ENCODE data around the gene DCTN5.
"Not testable (repeated sequence)": the region's sequence is repeated elsewhere in the genome, so short reads cannot be mapped to it uniquely, and the experiment has no call there.

Gene DCTN5

DNA sequence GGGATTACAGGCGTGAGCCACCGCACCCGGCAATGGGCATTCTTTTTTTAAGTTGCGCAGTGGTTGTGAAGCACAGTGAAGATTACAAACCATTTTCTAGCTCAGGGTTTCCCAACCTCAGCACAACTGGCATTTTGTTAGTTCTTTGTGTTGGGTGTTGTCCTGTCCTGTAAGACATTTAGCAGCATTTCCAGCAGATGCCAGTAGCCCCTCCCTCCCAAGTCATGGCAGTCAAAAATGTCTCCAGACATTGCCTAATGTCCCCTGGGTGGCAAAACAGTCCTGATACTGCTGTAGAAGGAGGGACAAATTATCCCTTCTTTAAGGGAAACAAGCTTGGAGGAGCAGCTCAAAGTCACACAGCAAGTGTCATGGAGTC, 53.0 kb downstream of the DCTN5 start:
- no peak for DNase-seq (ENCODE audit: low spot score)

DNA sequence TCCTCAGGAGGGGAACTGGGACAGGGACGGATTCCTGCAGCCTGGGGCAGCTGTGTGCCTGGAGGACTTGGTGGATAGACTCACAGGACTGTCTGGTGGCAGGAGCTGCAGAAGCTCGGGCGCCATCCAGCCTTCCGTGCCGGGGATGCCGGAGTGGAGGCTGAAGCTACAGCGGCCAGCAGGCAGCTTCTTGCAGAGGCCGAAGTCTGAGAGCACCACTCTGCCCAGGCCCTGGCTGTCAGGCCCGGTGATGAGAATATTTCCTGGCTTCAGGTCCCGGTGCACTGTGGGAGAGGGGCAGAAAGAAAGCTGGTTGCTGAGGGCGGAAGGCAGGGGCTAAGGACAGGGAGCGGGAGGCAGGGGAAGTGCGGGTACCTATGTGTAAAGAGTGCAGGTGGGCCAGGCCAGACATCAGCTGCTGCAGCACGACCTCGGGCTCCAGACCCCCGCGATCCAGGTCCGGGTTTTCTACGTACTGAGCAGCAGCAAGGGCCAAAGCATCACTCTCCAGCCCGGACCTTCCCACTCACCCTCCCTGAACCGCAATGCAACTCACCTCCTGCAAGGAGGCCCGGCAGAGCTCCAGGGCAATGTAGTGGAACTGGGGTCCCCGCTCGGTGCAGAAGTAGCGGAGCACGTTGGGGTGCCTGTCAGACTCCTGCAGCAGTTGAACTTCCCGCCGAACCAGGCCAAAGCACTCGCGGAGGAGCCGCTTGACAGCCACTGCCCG, 53.5 kb downstream of the DCTN5 start:
- DNase-seq (ENCODE audit: low spot score) = no peak

DNA sequence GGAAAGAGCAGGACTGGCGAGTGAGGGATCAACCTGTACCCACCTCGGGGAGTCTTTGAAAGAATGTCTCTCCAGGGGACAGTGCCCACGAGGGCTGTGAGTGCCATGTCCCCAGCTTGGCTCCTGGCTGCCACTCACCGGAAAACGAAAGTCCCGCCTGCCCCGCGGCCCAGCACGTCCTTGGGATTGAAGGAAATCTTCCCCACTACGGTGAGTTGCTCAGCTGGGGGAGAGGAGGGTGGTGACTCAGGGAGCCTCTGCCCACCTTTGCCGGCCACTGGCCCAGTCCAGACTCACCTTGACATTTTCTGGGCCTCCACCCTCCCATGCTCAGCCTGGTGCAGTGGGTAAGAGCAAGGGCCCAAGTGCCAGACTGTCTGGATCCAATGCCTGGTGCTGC, 54.5 kb downstream of the DCTN5 start:
- DNase-seq (ENCODE audit: low spot score) = no peak

DNA sequence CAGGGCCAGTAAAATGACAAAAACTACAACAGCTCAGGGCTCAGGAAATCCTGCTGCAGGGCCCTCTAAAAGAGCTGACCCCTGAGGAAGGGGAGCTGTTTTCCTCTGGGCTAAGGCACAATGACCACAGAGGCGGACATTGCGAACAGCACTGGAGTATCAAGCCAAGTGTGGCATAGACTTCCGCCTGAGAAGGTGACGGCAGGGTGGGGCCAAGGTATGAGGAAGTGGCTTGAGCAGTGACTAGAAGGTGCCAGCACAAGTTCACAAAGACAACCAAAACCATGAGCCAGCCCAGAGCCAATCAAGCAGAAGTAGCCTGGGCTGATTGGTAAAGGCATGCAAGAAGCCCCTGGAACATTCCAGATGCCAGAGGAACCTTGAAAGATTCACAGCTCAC, 57.8 kb downstream of the DCTN5 start:
- no peak for DNase-seq (ENCODE audit: low spot score)

DNA sequence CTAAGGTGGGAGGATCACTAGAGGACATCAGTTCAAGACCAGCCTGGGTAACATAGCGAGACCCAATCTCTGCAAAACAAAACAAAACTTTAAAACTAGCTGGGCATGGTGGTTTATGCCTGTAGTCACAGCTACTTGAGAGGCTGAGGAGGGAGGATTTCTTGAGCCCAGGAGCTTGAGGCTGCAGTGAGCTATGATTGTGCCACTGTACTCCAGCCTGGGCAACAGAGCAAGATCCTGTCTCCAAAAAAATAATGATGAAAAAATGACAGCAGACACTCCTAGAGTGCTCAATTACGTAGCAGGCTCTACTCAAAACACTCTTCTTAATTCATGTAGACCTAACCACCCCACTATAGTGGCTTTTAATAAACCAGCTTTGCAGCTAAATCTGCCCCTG, 58.8 kb downstream of the DCTN5 start:
- DNase-seq (ENCODE audit: low spot score) = no peak

DNA sequence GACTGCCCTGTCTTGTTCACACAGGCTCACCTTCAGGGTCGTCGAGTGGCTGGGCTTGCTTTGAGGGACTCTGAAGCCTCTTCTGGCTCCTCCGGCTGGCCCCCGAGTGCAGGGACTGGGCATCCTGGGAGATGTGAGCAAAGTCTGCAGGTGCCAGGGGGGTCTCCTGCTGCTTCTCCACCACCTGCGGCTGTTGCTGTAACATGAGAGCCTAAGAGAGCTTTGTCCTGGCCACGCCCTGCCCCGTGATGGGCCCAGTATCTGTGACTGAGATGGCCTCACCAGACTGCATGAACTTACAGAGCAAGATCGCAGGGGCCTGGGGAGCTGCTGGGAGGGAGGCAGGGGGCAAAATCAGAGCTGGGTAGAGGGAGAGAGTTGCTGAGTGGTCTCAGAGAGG, 59.2 kb downstream of the DCTN5 start:
- no peak for DNase-seq (ENCODE audit: low spot score)

DNA sequence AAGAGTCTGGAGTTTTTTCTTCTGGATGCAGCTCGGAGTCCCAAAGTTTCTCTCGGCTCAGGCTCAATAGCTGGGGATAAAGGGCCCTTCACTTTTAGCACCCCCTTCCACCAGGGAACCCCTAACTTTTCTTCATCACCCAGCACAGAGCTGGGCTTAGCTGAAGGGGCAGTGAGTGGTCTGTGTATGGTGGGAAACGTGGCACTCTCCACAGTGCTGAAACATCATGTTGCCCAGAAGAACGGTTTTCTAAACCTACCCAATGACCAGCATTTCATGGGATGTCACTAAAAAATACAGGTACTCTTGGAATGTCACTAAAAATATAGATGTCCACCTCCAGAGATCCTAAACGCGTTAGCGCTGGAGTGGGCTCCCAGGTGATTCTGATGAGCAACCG, 59.8 kb downstream of the DCTN5 start:
- no peak for DNase-seq (ENCODE audit: low spot score)

DNA sequence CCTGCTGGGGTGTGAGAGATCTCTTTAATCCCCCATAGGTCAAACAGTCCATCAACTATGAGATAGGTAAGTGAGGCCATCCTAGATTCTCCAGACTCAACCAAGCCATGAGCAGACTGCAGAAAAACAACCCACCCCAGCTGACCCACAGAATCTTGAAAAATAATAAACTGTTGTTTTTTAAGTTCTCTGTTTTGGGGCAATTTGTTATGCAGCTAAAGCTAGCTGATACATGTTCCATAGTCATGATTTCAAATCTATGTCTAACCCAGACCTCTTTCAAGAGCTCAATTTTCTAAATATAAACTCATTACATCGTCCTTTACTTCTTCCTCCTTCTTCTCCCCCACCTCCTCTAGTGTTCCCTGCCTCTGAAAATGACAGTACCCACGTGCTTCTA, 61.7 kb downstream of the DCTN5 start:
- no peak for DNase-seq (ENCODE audit: low spot score)

DNA sequence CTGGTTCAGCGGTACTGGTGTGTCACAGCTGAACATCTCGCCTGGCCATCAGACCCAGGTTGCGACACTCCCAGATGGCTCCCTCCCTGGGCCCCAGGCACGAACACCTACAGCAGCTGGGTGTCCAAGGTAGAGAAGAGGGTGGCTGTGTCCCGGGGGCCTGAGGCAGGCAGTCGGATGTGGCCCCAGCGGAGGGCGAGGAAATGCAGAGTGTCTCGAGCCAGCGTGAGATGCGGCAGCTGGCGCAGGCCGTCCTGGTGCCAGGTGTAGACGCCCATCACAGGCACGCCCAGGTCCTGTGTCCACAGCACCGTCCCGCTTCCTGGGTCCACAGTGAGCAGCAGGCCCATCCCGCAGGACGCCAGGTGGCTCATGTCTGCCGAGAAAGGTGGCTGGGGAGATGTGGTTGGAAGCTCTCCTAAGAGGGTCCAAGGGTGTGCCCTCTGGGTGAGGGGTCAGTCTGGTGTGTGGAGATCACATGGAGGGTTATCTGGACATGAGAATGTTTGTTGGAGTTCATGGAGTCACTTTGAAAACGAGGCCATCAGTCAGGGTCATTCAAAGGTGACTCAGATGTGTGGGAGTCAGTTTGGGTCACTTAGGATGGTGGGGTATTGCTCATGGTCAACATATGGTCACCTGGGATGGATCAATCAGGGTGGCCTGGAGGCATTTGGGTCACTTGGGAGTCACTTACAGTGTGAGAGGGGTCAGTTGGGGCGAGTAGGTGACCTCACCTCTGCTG, 63.7 kb downstream of the DCTN5 start:
- no peak for DNase-seq (ENCODE audit: low spot score)

DNA sequence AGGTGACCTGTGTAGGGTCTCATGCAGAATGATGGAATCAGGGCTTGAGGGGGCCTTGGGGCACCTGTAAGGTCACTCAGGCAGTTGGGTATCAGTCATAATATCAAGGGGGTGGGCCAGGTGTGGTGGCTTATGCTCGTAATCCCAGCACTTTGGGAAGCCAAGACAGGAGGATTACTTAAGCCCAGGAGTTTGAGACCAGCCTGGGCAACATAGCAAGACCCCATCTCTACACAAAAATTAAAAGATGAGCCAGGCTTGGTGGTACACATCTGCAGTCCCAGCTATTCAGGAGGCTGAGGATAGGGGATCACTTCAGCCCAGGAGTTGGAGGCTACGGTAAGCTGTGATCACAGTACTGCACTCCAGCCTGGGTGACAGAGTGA, 64.2 kb downstream of the DCTN5 start:
- DNase-seq (ENCODE audit: low spot score) = no peak

DNA sequence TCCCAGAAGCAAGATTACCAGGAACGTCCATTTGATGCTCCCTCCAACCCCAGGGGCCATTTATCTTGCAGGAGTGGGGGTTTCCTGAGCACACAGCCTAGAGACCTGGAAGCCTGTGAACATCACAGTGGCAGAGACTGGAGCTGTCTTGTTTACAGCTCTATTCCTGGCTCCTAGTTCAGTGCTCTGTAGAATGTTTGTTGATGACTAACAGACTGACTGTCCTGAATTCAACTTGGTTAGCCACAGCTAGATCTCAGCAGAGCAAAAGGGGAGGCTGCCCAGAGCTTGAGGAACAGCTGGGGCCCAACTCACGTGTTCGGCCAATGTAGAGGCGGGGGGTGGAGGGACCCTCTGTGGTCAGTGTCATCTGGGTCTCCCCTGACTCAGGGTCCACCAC, 65.2 kb downstream of the DCTN5 start:
- no peak for DNase-seq (ENCODE audit: low spot score)

DNA sequence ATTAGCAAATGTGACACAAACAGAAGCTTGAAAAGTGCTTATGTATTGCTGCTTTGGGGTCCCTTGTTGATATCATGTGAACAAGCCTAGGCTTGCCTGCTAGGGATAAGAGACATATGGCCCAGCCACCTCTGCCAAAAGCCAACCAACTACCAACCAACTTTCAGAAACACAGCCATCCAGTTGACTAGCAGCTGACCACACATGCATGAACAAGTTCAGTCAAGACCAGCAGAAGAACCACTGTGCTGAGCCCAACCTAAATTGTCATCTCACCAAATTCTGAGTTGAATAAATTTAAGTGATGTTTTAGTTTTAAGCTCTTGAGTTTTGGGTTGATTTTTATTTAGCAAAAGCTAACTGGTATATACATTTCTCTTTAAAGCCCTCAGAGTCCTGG, 68.3 kb downstream of the DCTN5 start:
- no peak for DNase-seq (ENCODE audit: low spot score)

DNA sequence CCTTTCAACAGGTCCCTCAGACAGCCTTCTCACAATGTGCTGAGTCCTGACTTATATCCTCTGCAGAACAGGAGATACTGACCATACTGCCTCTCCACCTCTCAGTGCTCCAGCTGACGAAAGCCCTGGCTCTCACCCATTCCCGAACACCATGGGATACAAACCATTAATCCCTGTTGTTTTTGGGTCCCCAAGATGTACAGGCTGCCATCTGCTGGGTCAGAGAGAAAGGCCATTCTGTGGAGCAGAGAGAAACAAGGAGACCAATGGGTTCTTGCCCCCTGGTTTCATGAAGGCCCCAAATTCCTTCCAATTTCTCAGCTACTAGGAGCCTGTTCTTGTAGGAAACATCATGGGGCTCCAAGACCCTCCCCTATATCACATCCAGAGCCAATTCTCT, 68.7 kb downstream of the DCTN5 start:
- DNase-seq (ENCODE audit: low spot score) = no peak

DNA sequence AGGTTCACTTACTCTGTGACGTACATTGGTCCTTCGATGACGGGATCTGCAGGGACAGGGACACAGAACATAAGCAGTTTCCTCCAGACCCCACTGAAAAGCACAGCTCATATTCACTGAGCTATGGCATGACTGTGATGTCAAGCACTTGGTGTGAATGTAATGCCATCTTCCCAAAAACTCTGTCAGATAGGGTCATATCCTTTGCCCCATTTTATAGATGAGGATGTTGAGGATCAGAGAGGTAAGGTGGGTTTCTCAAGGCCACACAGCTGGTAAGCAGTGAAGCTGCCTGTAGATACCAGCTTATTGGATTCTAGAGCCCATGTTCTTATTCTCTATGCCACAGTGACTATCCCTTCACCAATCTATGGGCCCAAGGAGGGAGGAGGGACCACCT, 69.2 kb downstream of the DCTN5 start:
- DNase-seq (ENCODE audit: low spot score) = no peak

DNA sequence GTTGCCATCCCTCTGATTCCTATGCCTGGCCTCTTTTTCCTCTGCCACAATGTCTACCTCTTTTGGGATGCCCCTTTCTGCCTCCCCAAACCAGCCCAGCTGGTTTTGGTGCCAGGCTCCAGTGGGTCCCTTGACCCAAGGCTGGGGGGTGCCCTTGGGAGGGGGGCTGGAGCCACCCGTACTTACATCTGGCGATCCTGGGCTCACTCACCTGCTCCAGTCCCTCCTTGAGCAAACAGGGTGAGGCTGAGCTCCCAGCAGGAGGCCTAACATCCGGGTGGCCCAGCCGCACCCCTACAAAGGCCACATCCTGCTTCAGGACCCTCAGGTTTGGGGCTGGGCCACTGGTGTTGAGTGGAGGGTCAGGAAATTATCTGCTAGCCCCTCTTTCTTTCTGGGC, 70.5 kb downstream of the DCTN5 start:
- DNase-seq (ENCODE audit: low spot score) = no peak

DNA sequence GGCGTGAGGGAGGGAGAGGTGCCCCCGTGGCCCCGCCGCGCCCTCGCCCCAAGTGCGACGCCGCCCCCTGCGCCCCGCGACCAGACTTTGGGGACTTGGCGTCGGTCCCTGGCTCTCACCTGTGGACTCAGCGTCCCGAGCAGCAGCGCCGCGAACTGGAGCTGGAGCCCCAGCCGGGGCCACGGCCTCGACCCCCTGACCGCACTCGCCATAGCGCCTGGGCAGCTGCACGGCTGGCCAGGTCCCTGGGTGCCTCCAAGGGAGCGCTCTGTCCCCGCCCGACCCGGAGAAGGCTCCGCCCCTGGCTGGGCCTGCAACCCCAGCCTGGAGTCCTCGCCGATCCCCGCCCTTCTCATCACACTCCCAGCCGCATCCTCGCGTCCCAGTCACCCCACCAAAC, 71.7 kb downstream of the DCTN5 start, which contains the start of gene ERN2:
ERN2 (minus strand) TSS at position 247 of the 400 bp plus-strand sequence; CDS start at position 212, 35 bp downstream.
- DNase-seq (ENCODE audit: low spot score) = no peak

DNA sequence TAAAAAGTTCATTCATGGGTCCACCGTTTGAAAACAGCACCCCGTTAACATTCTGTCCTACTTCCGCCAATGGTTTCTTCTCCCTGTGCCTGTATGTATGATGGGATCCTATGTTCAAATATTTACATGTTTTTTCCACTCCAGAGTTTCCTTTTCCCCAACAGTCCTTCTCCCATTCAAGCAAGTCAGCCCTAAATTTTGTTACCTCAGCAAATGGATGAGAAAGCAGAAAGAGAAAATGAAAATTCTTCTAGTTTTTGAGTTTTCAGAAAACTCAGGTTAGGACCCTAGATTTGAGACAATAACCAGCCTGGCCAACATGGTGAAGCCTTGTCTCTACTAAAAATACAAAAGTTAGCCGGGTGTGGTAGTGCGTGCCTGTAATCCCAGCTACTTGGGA, 75.2 kb downstream of the DCTN5 start:
- DNase-seq (ENCODE audit: low spot score) = no peak

DNA sequence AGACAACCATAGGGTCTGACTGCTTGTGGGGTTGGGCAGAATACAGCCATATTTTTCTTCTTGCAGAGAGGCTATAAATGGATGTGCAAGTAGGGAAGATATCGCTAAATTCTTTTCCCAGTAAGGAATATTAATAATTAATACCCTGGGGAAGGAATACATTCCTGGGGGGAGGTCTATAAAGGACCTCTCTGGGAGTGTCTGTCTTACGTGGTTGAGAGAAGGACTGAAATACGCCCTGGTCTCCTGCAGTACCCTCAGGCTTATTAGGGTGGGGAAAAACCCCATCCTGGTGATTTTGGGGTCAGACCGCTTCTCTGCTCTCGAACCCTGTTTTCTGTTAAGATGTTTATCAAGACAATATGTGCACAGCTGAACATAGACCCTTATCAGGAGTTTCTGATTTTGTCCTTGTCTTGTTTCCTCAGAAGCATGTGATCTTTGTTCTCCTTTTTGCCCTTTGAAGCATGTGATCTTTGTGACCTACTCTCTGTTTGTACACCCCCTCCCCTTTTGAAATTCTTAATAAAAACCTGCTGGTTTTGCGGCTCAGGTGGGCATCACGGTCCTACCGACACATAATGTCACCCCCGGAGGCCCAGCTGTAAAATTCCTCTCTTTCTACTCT, 81.5 kb downstream of the DCTN5 start:
- DNase-seq (ENCODE audit: low spot score) = not testable (repeated sequence)

DNA sequence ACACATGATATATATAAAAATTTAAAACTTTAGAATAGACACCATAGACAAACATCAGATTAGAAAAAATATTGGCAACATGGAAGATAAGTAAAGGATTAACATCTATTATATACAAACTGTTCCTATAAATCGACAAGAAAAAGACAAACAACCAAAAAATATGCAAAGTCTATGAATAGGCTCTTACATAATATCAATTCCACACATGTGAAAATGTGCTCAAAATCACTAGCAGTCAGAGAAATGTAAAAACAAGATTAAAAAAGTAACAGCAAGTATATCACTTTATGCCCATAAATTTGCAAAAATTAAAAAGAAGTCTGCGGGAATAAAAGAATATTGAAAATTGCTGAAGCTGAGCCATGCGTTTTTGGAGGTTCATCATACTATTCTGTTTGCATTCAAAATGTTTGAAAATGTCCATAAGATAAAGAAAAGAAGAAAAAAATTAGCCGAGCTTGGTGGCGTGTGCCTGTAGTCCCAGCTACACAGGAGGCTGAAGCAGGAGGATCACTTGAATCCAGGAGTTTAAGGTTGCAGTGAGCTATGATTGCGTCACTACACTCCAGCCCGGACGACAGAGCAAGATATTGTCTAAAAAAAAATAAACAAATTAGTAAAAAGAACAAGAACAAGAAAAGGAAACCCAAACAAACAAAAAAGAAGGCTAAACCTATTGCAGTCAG, 83.0 kb downstream of the DCTN5 start:
- no peak for DNase-seq (ENCODE audit: low spot score)

DNA sequence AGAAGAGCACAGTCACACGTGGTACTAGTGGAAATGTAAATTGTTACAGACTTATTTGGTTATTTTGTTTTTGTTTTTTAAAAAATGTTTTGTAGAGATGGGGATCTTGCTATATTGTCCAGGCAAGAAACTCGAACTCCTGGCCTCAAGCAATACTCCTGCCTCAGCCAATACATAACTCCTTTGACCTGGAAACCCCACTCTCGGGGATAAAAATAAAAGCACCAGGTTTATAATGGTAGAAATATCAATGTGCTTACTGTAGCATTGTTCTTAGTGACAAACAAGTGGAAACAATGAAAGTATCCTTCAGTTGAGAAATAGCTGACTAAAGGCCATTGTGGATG, 83.5 kb downstream of the DCTN5 start:
- no peak for DNase-seq (ENCODE audit: low spot score)

DNA sequence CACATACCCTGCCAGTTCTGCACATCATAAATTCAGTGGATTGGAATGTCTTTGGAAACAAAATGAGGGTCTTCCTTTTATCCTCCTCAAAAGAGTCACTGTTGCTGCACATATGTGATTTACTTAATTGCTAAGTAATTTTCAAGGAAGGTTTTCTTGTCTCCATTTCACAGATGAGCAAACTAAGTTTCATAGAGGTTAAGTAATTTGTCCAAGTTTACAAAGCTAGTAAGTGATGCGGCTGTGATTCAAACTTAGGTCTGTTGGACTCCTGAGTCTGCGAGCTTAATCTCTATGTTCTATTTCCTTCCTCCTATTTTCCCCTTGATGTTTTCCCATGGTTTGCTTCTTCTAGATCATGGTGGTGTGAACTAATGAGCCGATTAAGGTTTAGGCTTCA, 85.4 kb downstream of the DCTN5 start:
- no peak for DNase-seq (ENCODE audit: low spot score)

Measured in D341Med (cell line).